Measurements from ENCODE around the gene KRTAP19-8.

KRTAP19-8 gene, protein sequence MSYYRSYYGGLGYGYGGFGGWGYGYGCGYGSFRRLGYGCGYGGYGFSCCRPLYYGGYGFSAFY

DNA sequence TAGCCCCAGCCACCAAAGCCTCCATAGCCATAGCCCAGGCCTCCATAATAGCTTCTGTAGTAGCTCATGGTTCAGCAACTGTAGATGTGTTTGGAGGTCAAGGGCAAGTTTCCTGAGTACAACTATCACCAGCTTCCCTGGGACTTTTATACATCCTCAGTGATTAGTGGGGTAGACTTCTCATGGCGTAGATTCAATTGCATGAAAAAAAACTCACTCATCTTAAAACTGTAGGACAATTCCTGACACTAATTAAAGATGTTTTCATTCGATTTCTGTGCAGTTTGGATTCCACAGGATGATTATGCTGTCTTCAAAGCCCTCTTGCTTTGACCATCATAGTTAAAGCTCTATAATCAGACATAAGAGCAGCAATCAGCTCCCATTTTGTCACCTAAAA, at the start of gene KRTAP19-8:
Gene KRTAP19-8 (minus strand): TSS at position 101 of the 400 bp plus-strand sequence. CDS start 33 bp downstream, at position 68.
- DNase-seq (ENCODE audit: low read depth), result no peak

DNA sequence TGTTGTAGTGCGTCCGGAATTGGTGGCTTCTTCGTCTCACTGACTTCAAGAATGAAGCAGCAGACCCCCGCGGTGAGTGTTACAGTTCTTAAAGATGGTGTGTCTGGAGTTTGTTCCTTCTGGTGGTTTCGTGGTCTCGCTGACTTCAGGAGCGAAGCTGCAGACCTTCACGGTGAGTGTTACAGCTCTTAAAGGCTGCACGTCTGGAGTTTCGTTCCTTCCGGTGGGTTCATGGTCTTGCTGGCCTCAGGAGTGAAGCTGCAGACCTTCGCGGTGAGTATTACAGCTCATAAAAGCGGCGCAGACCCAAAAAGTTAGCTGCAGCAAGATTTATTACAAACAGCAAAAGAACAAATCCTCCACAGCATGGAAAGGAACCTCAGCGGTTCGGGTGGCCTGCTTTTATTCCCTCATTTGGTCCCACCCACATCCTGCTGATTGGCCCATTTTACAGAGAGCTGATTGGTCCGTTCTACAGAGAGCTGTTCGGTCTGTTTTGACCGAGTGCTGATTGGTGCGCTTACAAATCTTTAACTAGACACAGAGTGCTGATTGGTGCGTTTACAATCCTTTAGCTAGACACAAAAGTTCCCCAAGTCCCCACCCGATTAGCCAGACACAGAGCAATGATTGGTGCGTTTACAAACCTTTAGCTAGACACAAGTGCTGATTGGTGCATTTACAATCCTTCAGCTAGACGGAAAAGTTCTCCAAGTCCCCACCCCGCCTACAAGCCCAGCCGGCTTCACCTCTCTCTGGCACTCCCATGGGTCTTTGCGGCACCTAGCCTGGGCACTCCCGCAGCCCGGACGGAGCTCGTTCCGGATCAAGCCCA, 49.6 kb upstream of the KRTAP19-8 start:
- DNase-seq (ENCODE audit: low read depth), result no peak

DNA sequence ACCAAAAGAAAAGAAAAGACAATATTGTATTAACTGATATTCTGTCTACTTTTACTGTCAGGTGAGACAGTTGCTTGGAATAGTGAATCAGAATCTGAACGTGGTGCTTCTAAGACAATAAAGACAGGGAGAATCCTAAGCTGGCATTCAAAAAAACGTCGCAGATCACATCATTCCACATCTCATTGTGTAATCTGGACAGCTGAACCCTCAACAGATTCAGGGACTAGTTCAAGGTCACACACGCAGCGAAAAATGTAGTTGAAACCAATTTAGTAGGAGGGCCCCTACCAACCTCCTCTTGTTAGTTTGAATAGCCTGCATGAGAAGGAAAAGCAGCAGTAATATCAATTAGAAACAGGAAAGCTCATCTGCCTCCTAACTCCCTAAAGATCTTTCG, 46.4 kb upstream of the KRTAP19-8 start:
- DNase-seq (ENCODE audit: low read depth), result no peak

DNA sequence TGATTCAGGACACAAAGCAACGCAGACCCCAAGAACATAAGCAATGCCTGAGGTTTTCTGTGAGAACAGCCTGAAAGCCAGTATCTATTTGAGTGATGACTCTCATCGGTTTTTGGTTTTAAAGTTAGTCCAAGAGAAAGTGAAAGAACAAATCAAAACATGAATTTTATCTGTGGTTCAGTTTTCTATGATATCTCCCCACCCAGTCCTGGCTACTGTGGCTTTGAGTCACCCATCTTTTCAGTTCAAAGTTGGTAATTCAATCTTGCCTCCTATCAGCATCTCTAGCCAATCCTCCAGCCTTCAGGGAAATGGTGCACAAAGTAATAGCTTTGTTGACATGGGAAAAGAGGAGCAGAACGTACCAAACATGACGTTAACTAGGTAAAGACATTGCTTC, 40.5 kb upstream of the KRTAP19-8 start:
- DNase-seq (ENCODE audit: low read depth), result peak; percentile 11

DNA sequence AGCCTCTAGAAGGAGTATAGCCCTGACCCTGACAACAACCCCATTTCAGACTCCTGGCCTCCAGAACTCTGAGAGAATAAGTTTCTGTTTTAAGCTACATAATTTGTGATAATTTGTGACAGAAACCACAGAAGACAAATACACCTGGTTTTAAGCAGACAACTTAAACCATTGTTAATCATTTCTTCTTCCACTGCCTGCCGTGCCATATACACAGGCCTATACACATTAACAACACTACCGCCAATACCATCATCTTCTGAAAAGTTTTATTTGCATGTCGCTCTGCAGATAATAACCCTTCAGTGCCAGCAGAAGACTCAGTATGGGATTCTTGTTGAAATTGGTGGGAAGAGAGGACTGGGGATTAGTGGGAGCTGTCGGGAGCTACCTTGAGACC, 39.9 kb upstream of the KRTAP19-8 start:
- DNase-seq (ENCODE audit: low read depth), result no peak

DNA sequence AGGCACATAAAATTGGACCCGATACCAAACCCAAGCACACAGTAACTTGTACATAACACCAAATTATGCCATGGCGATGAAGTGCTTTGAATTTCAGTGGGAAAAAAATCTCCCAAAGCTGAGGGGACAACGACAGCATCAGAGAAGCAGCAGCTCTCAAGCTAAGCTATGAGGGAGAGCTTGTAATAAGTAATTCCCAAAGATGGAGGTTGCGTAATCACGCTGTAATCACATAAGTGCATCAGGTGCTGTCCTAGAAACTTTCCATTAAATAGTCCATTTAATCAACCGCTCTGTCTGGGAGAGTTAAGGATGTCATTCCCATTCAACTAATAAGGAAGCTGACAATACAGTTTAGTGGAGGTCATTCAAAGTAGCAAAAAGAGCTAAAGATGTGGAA, 37.6 kb upstream of the KRTAP19-8 start:
- DNase-seq (ENCODE audit: low read depth), result no peak

DNA sequence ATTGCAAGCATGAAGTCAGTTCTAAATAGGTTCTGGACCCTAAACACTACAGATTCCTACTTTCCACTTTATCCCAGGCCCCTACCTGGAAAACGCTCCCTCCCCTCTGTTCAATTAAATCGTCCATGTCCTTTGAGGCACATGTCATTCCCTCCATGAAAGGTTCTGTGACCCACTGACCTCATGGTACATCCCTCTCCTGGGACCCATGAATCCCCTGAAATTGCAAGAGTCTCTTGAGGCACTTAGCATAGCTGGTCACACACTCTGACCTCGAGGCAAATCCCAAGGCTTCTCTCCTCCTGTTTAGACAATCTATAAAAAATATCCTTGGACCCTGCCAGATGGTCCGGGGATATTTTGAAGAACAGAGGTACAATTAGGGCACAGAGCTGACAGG, 34.3 kb upstream of the KRTAP19-8 start:
- no peak for DNase-seq (ENCODE audit: low read depth)

DNA sequence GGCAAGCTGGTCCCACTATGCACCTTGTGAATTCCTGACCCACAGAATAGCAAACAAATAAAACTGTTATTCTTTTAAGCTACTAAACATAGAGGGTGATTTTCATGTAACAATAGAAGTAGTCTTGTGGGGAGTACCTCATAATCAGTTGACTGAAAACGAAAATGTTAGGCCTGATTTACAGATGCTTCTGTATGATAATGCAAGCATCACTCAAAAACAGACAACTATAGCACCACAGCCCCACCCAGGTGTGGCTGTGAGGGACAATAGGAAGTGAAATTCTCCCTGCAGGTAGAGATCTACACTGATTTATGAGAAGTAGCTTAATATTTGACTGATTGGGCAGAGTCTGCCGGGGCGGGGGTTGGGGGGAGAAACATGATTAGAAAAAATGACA, 26.5 kb upstream of the KRTAP19-8 start:
- no peak for DNase-seq (ENCODE audit: low read depth)

DNA sequence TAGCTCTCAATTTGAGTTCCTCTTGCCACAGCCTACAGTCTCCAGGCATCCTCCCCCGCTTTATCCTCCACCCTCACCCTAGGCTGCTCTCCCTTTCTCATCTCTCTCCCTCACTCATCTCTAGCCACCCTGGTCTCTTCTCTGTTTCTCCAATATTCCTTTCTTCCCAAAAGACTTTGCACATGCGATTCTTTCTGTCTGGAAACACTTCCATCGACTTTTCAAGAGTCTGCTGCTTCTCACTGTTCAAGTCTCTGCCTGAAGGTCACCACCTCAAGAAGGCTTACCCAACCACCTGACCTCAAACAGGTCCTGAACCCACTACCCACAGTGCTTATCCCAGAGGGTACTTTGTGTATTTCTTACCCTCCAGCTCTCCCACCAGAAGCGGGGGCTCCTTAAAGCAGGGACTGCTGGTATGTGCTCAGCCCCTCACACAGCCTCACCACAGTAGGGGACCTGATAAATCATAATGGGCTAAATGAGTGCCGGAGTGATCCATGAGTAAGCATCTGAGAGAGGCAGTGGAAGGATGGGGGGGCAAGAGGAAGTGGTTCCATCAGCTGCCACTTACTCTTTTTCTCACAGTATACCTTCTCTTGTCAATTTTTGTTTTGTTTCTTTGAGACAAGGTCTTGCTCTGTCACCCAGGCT, 14.3 kb upstream of the KRTAP19-8 start:
- no peak for DNase-seq (ENCODE audit: low read depth)

DNA sequence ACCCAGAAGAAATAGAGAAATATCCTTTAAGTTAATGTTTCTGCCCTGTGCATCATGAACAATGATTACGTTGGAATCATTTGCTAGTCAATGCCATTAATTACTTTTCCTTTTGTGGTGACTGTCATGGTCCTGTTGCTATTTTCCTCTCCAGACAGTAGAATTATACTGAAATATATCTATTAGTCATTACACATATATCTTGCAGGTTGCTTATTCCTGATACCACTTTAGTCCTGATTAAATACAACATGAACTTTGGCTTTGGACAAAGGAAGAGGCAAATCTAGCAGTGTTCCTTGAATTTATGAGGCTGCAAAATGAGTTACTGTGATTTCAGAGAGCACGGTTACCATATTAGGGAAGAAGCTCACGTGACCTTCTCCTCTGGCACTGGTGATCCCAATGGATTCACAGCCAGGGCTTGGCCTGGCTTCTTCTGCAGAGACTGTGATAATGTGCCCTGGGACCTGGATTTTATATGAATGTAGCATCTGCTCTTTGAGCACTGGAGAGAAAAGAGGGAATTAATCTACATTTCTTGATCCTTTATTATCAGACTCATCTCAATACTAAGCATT, 12.4 kb upstream of the KRTAP19-8 start:
- DNase-seq (ENCODE audit: low read depth), result no peak

DNA sequence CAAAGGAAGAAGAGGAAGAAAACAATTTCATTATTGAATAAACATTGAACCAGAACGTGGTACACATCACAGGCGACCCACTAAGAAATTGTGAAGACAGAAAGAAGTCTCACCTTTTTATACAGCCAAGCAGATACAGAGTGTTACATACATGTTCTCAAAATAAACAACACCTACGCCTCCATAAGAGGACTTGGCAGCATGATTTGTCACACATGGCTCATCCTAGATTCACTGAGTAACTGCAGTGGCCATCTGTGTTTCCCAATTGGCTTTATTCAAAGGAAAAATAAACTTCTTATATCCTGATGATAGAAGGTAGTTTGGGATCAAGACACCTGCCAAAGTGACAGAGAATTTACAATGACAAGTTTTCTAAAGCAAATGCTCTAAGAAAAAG, 7.6 kb upstream of the KRTAP19-8 start:
- no peak for DNase-seq (ENCODE audit: low read depth)

DNA sequence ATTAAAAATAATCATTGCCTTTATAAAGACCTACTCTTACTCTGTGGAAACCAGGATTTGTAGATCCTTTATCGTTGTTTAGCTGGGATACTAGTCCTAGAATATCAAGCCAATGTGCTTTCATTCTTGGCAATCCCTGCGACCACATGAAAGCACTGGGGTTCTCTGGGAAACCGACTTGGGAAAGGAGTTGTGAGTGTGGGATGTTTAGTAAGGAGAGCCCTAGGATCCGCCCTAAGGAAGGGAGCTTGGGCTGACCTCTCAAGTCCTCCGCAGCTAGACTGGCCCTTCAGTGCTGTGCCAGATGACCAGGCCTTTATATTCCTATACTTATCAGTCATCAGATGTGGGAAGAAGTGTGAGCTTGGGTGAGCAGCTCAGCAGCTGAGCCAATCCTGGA, 5.2 kb upstream of the KRTAP19-8 start:
- DNase-seq (ENCODE audit: low read depth), result no peak

DNA sequence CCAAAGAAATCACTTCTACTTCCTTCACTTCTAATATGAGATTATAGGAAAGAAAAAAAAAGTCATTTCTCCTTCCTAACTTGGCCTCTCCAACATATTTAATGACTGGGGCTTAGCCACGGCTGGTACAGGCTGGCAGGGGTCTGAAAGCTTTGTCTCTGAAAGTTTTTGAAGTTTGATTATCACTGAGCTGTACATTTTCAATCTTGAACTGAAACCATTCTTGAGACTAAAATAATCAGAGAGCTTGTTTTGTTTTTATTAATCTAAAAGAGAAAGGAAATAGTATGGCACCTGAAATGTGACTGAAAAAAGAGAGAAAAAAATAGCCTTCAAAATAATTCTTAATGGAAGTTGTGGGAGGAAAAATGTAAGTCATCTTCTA, 3.8 kb upstream of the KRTAP19-8 start:
- DNase-seq (ENCODE audit: low read depth), result no peak

DNA sequence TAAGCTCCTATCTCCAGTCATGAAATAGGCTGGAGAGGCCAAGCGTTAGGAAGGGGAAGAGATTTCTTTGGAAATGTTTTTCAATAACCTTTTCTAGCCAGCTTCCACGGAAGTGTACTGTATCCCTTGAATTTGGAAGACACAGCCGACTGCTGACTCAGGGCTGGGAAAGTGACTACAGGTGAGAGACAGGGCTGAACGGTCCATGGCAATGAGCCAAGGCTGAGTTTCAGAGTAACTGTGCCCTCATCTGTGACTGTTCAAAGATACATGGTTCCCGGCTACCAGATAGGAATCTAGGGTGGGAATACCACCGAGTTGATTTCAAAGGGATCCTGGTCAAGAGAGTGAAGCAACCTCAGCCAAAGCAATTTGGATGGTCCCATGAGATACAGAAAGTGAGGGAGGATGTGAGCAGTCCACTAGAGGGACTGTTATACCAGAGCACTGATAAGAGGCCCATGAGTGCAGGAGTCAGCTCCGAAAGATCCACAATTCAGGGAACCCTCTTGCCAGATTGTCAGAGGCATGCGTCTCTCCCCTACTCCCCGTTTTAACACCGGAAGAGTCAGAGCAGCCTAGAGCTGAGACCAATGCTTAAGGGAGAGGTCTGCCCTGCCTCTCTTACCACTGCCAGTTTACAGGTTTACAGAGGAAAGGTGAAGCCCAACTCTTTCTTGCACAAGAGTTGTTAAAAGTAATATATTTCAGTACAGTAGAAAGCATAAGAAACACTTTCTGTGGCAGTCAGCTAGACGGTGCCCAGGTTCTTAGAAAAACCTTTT, 3.2 kb upstream of the KRTAP19-8 start:
- no peak for DNase-seq (ENCODE audit: low read depth)

DNA sequence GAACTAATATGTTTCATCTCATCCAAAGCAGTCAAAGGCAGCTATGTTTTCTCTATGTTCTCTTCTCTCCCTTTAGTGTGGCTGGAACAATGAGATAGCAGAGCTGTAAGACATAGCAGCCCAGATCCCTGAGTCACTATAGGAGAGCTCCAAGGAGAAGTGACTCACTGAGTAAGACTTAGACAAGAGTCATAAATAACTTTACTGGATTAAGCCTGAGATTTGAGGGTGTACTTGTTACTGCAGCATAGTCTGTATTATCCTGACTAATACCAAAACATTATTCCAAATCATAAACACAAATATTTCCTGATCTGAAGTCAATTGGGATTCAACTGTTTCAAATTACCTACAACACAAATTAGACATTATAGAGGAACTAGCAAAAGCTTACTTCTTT, 3.9 kb downstream of the KRTAP19-8 start:
- no peak for DNase-seq (ENCODE audit: low read depth)

DNA sequence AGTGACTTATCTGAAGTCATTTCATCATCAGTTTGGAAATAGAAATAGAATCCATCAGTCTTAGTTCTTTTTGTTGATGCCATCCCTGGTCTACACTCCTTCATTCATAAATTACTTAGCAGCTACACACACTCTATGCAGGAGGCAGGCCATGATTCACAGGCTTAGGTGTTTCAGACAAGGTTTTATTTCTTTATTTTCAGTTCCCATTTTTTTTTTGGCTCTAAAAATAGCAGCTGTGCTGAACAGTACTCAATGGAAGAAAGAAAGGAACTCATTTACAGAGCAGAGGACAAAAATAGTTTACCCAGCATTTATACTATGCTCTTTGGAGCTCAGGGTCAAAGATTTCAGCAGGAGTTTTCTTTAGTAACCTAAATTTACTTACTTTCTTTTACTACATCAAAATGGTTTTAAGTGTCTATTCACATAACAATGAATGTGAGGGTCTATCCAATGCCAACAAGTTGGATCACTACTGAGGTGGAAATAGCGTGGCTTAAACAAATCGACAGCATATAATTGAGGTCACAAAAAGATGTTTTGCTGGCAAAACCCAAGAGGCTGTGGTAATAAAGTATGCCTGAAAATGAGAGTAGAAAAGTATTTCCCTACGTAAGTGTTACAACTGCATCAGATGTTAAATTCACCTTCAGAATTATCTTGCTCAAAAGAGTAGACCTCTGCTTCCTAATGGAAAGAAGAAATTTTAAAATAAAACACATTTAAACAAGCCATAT, 7.7 kb downstream of the KRTAP19-8 start:
- no peak for DNase-seq (ENCODE audit: low read depth)

DNA sequence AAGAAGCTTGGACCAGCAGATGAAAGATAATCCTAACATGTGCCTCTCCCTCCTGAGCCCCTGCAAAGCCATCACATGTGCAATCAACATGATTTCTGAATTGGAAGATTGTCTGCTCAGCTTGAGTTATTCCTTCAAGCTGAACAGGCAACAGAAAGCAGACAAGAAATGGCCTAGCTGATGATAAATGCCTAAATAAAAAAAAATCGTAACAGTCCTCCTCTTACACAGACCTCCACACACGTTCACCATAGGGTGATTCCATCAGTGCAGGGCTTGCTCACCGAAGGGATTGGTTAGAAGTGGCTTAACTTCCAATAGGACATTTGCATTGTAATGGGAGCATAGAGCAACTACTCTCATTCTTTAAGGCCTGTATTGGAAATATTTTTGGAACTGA, 14.6 kb downstream of the KRTAP19-8 start:
- no peak for DNase-seq (ENCODE audit: low read depth)

DNA sequence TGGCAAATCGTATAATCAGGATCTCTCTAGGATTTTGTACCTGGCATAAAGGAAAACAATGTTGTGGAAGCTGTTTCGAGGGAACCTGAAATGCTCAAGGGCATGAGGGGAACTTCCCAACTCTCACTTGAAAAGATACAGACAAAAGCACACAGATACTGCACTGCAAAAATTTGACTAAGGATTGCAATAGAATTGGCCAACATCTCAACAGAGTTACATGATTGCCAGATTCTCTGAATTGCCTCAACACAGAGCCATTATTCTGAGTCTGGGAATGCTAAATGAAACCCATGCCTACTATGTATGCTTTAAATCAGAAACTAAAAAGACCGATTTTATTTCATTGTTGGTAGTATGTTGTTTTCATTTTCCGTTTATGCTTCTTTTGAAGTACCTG, 16.0 kb downstream of the KRTAP19-8 start:
- DNase-seq (ENCODE audit: low read depth), result no peak

DNA sequence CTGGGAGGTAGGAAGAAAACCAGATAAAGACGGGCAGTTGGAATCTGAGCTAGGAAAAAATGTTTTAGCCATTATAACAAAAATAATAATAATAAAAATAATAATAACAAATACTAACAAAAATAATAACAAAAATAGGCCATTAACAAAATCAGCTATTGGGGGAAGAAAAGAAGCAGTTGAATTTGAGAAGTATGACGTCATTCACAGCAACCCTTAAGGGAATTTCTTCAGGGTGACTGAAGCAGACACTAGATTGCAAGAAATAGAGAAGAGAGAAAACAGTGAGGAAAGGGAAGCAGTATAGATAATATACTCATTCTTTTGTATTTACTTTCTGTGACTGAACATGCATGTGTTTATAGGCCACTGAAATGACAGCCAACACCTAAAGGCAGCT, 20.0 kb downstream of the KRTAP19-8 start:
- DNase-seq (ENCODE audit: low read depth), result no peak

DNA sequence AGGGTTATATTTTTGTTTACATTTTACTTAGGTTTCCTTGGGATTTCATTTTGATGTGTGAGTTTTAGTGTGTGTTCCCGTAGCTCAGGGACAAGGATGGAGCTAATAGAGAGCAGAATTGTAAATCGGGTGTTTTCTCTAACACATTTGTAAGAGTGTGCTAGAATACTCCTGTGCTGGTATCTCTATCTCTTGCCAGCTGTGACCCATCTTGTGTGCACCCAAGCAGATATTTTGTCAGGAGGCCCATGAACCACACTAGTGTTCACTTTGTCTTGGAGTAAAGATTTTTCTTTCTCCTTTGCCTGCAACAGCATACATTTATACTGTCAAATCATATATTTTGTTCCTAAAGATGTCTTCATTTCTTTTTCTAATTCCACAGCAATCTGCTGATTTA, 23.4 kb downstream of the KRTAP19-8 start:
- no peak for DNase-seq (ENCODE audit: low read depth)

All from stromal cell of bone marrow (primary cell).